NCI-H345 treated with DMSO at 0.1 percent for 48 hours (cell line): Measurements from ENCODE around the gene CYB561D1.

Source experiments
- DNase-seq: peaks from one replicate; lab custom pipeline; 2025; ENCODE audit not compliant: unreplicated experiment; lab: John Stamatoyannopoulos, UW

The CYB561D1 gene

DNA sequence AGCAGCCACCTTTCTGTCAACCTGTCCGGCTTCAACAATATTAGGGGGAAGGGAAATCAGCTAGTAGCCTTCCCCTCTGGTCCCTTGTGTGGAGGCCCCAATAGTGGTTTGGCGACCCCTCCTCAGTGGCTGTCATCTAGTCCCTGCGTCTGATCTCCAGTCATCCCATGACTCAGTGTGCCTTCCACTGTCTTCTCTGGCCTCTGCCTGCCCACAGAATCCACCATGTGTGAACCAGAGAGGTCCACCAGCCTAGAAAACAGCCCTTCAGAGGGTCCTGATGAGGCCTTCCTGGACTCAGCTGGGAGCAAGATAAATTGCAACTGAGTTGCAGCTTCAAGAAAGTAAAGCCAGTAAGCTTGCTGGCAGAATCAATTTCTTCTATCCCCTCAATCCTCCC is 14.0 kb upstream of the CYB561D1 start:
- DNase-seq = no peak

- no peak for DNase-seq
These were observed 12.2 kb upstream of the CYB561D1 start for GRCh38 chr1:109481646-109482045.

GRCh38 chr1:109482242-109482641 is 11.7 kb upstream of the CYB561D1 start:
- DNase-seq = no peak

DNA sequence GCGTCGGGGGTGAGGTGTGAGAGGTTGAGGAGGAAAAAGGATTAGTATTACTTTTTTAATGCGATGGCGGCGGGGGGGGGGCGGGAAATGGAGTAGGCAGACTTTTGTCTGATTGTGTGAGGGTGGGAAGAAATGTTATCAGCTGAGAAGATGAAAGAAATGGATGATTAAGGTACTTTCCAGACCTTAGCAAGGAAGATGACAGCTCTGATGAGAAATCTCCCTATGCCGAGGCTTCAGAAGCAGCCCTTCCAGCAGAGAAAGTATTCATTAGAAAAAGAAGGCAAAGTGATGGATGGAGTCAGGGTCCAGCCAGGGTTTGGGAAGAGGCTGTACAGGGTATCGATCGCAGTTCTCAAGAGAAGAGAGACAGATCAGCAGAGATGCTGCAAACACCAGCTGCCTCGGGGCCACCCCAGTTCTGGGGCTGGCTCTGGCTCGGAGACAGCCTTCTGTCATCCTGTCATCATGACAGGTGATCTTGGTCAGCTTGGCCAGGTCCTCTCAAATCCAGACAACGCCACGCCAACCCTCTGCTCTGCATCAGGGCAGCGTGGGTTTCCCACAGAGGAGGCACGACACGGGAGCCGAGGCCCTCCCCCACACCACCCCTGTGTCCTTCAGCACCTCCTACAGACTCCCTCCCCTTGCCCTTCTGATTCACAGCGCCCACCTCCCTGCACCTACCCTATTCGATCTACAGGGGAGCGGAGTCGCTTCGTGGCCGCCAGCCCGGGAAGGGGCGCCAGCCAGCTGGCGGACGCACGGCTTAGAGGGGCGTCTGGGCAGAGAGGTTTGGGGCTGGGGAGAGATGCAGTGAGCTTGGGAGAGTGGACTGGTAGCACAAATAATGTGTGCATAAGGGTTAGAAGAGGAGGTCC is 10.9 kb upstream of the CYB561D1 start:
- DNase-seq = no peak

GRCh38 chr1:109483672-109484518 is 10.0 kb upstream of the CYB561D1 start, which contains the start of gene ATXN7L2:
TSS of gene ATXN7L2 (plus strand) at chr1:109483905. CDS start at chr1:109483954, 49 bp downstream.
- DNase-seq = peak; percentile 75

DNA sequence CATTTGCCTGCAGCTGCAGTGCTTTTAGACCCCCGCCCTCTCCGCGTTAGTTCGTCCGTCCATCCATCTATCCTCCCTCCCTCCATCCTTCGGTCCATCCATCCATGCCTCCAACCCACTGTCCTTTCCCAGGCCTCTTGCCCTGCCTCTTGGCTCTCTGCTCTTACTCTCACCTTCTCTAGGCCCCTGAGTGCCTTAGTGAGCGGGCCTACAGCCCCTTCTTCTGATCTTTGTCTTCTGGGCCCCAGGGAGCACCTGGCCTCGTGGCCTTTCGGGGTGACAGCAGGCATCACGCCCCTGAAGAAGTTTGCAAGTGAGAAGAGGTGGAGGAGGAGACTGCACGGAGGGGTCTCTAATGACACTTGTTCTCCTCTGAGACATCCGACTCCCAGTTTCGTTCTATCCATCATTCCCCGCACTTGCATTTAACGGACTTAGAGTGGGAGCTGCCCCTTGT is 9.3 kb upstream of the CYB561D1 start:
- DNase-seq = no peak

GRCh38 chr1:109485001-109485400 is 8.9 kb upstream of the CYB561D1 start:
- no peak for DNase-seq

DNA sequence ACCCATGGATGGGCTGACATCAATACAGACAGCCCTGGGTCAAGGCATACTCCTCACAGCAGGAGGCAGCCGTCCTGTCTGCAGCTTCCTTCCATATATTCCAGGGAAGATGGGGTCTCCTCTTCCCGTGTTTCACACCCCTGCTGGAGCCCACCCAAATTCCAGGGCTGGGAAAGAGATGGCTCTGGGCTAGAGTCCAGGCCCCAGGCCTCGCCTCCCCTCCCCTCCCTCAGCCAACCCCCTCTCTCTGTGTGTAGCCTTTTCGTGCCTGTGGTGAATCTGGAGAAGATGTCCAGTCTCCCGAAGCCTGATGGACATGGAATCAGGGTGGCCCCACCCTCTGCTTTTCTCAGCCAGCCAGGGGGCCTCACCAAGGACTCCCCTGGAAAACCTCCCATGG is 6.6 kb upstream of the CYB561D1 start:
- DNase-seq = no peak

GRCh38 chr1:109488201-109488600 is 5.7 kb upstream of the CYB561D1 start:
- DNase-seq = no peak

- no peak for DNase-seq
These were observed 5.2 kb upstream of the CYB561D1 start for GRCh38 chr1:109488696-109489095.

GRCh38 chr1:109490029-109490933 is 3.6 kb upstream of the CYB561D1 start:
- peak; percentile 25 for DNase-seq

- DNase-seq = no peak
These were observed 3.0 kb upstream of the CYB561D1 start for GRCh38 chr1:109490934-109491302.

- no peak for DNase-seq
These were observed 2.5 kb upstream of the CYB561D1 start for GRCh38 chr1:109491372-109491771.

DNA sequence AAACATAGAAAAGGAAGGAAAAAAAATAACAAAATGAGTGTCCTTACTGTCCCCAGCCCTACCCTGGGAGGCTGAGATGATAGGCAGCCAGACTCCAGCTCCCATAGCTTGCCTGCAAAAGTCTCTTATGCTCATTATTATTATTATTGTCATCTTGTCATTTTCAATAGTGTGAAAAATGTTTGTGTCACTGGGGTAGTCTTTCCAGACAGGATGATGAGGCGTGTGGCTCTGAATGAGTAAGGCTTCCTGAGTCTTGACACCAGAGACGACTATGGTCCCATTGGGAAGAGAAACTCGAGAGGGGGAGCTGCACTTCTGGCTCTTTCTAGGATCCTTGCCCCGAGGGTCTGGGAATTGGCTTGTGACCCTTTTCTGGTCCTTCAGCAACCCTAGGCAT is 1.1 kb upstream of the CYB561D1 start:
- DNase-seq = no peak

DNA sequence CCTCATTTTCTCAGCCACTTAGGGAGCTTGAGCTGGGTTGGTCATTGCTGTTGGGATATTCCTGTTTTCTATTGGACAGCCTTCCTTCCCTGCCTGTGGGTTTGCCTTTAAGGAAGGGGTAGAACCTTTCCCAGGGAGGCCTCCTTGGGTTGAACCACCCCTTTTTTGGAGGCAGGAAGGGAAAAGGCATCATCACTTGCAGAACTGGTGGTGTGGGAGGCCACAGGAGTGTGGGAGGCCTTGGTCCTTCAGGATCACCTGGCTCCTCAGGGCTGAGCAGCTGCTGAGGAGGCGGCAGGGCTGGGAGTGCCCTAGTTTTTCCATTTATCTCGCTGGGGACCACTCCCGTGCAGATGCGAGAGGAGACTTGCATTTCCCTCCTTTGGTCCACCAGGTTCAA is 667 bp upstream of the CYB561D1 start:
- no peak for DNase-seq

- DNase-seq = no peak
These were observed 1.8 kb downstream of the CYB561D1 start for GRCh38 chr1:109495738-109496137.

DNA sequence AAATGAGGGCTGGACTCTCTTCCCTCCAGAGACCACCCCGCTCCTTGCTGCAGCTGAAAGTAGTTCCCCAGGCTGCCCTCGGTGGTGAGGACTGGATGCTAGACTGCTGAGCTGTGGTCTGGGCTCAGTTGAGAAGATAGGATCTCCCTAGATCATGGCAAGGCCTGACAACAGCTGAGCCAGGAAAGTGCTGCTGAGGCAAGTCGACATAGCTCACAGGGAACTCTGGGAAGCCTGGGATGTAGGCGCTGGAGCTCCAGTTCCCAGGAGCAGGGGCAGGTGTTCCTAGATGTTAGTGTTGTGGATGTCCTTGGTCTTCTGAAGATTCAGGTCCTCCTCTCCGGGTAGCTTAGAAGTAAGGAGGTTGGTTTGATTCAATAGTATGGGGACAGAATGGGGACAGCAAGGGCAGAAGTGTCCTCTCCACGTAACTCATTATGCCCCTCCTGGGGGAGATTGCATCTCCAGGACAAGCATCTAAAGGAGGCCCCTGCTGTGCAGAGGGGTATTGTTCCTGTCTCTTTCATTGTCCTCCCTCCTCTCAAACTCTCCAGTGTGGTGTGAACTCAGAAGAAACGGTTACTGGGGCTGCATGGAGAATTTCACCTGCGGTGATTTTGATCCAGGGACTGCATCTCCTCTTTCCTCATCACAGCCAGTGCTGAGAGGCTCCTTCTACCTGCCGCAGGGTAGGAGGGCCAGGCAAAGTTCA is 3.7 kb downstream of the CYB561D1 start:
- no peak for DNase-seq

- DNase-seq = no peak
These were observed 4.4 kb downstream of the CYB561D1 start for GRCh38 chr1:109498161-109498801.

DNA sequence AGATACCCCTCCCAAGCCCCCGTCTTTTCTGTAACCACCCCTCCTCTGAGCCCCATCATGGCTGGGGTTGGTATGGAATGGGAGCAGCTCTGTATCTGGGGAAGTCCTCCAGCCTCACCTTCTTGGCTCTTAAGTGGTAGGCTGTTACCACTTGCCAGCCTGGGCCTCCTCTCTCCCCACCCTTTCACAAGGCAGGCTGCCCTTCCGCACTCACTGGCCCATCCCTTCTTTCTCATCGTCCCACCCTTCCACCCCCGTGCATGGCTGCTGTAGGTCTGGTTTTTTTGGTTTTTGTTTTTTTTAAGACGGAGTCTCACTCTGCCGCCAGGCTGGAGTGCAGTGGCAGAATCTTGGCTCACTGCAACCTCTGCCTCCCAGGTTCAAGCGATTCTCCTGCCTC is 5.2 kb downstream of the CYB561D1 start:
- DNase-seq = no peak
